Peyer's patch (tissue), 4 donors: Measurements from ENCODE around the gene SLC2A10. TPM values are rescaled to one million over a fixed set of nuclear protein-coding genes. Genes with fewer than 3 reads are reported as not detected.

Experiments
- DNase-seq, 3 donors: peaks; one replicate each; pipeline ENCODE4 v3.0.0-alpha.2; 2017 to 2019
- H3K27ac ChIP-seq, 4 donors: fragments of 200-600 bp; sonication (generic); one replicate each; pipeline ENCODE4 v1.5.1; 2016 to 2019
- H3K27me3 ChIP-seq, 2 donors: fragments of 200-600 bp; sonication (generic); one replicate each; pipeline ENCODE4 v1.5.1; 2019
- H3K36me3 ChIP-seq, 3 donors: fragments of 200-600 bp; sonication (generic); one replicate each; pipeline ENCODE4 v1.5.1; 2016 to 2019
- H3K4me1 ChIP-seq, 4 donors: fragments of 200-600 bp; sonication (generic); one replicate each; pipeline ENCODE4 v1.5.1; 2016 to 2019
- H3K4me3 ChIP-seq, 4 donors: fragments of 200-600 bp; sonication (generic); 1 replicate in 3 of 4; 2 replicates in 1 of 4; pipeline ENCODE4 v1.5.1; 2016 to 2019; ENCODE audit warnings: mild to moderate bottlenecking in 1 of 4
- H3K9me3 ChIP-seq, 4 donors: fragments of 200-600 bp; sonication (generic); one replicate each; pipeline ENCODE4 v1.5.1; 2016 to 2019; ENCODE audit warnings: mild to moderate bottlenecking in 1 of 4
- POLR2A ChIP-seq, 2 donors: fragments of 450-650 bp; IDR thresholded peaks; one replicate each; pipeline ENCODE4 v1.5.1; 2017; ENCODE audit warnings: antibody characterized with exemption in 2 of 2, mild to moderate bottlenecking in 2 of 2, moderate library complexity in 2 of 2
- total RNA-seq, 4 donors: library from RNA; depleted of rRNA; stranded (reverse); fragments of >200 nt; gene quantifications; one replicate each; pipeline ENCODE4 v1.1.0, GENCODE V29; 2016
- TF ChIP-seq, protein P1 (sequence below), 6 experiments: fragments of 450-650 bp in 4 of 6; fragments of 200-600 bp in 2 of 6; sonication (generic) in 1 of 6; IDR thresholded peaks; one replicate each; pipeline ENCODE4 v1.5.1; 2017 to 2019; ENCODE audit warnings: antibody characterized with exemption in 6 of 6, mild to moderate bottlenecking in 3 of 6, moderate library complexity in 1 of 6

Gene SLC2A10
- total RNA-seq, 4 donors from 2014 or later: 8.3 to 19.0 (median 15.4) TPM

DNA sequence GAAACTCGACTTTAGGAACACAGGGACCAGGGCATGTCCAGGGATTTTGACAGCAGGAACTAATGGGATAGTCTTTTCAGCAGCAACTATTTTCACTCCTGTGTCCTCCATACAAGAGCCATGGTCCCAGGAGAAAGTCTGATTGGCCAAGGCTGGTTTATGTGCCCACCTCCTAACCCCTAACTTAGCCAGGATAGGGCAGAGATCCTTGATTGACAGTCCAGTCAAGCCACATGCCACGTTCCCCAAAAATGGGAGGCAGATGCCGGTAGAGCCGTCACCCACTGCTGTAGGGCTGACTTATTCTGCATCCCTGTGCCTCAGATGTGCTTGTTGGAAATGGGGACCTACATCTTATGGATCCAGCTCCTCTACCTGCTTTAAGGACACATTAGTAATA is 22.3 kb downstream of the SLC2A10 start:
- no peak overlapping the region for H3K27ac ChIP-seq
- no peaks in the 10 kb centered on the region for H3K36me3 ChIP-seq
- H3K27me3 ChIP-seq: no peaks in the 10 kb centered on the region
- no peaks in the 10 kb centered on the region for H3K4me1 ChIP-seq
- H3K9me3 ChIP-seq: no peaks in the 10 kb centered on the region
- TF ChIP-seq, protein P1, sequence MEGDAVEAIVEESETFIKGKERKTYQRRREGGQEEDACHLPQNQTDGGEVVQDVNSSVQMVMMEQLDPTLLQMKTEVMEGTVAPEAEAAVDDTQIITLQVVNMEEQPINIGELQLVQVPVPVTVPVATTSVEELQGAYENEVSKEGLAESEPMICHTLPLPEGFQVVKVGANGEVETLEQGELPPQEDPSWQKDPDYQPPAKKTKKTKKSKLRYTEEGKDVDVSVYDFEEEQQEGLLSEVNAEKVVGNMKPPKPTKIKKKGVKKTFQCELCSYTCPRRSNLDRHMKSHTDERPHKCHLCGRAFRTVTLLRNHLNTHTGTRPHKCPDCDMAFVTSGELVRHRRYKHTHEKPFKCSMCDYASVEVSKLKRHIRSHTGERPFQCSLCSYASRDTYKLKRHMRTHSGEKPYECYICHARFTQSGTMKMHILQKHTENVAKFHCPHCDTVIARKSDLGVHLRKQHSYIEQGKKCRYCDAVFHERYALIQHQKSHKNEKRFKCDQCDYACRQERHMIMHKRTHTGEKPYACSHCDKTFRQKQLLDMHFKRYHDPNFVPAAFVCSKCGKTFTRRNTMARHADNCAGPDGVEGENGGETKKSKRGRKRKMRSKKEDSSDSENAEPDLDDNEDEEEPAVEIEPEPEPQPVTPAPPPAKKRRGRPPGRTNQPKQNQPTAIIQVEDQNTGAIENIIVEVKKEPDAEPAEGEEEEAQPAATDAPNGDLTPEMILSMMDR (IDR thresholded peaks at IDR 0.05): no peak
- no peak for TF ChIP-seq POLR2A (IDR thresholded peaks at IDR 0.05)
- H3K4me3 ChIP-seq: no peak overlapping the region
- DNase-seq: no peak

DNA sequence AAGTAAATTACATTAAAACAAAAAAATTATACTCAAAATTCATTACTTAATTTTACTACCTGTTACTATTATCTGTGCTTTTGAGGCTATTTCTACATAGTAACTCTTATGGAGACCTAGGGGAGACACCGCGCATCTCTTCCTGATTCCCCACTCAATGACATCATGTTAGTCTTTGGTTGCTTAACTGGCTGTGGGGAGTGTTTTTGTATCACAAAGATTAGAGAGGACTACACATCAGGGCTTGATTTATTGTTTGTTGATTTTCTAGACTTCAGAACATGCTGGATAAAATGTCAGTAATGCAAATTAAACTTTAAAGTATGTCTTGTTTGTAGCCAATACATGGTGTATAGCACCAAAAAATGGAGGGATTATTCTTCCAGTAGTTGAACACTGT is 26.0 kb downstream of the SLC2A10 start:
- no peaks in the 10 kb centered on the region for H3K4me1 ChIP-seq
- no peak overlapping the region for H3K27ac ChIP-seq
- TF ChIP-seq, protein P1 (IDR thresholded peaks at IDR 0.05): no peak
- TF ChIP-seq POLR2A (IDR thresholded peaks at IDR 0.05): no peak
- H3K9me3 ChIP-seq: no peaks in the 10 kb centered on the region
- no peaks in the 10 kb centered on the region for H3K27me3 ChIP-seq
- no peak for DNase-seq
- H3K36me3 ChIP-seq: no peaks in the 10 kb centered on the region
- no peak overlapping the region for H3K4me3 ChIP-seq

DNA sequence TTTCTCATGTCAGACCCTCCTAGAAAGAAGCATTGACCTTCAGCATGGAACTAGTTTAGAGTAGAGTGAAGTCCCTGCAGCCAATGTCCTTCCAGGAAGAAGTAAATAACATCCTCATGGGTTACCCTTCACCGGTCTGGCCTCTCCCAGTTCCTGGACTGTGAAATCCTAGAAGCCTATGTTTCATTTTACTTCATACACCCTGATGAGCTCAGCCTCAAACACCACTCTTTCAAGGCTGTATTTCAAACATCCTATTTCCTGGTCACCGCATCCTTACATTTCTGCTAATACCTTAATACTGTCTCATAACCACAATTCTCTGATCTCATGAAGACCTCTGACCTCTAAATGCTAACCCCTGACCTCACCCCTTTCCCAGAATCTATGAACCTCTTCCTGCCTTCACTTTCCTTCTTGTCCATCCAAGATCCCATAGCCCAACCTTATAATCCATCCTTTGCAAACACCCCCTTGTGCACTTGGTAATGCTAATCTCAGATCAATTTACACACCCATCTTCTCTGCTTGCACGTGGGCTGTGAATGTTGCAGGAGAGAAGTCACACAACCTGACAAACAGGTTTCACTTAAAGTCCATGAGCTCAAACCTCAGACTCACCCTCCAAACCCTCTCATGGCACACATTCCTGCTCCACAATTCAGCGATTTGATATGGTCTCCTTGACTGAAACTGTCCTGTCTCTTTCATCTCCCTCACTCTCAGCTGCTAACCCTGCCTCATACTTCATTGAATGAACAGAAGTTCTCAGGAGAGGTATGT is 30.2 kb downstream of the SLC2A10 start:
- H3K4me3 ChIP-seq: no peak overlapping the region
- H3K27me3 ChIP-seq: no peaks in the 10 kb centered on the region
- H3K27ac ChIP-seq: no peak overlapping the region
- H3K36me3 ChIP-seq: no peaks in the 10 kb centered on the region
- H3K9me3 ChIP-seq: no peaks in the 10 kb centered on the region
- H3K4me1 ChIP-seq: no peaks in the 10 kb centered on the region
- DNase-seq: no peak
- TF ChIP-seq, protein P1 (IDR thresholded peaks at IDR 0.05): no peak
- TF ChIP-seq POLR2A (IDR thresholded peaks at IDR 0.05): no peak

DNA sequence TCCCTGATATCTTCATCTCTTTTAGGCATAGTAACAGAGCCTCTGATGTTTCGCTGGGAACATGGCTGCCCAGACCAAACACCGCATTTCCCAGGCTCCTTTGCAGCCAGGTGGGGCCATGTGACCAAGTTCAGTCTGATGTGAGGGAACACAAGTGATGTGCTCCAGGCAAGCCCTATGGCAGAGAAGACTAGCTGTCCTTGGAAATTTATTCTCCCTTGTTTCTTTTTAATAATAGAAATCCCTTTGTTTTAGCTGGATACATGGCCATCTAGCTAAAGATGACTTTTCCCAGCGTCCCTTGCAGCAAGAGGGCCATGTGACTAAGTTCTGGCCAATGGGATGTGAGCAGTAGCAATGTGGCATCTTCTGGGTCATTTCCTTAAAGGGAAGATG is 30.8 kb downstream of the SLC2A10 start:
- Histone ChIP-seq H3K4me3 (no peak overlapping the region), H3K4me1 (no peaks in the 10 kb centered on the region), H3K27me3 (no peaks in the 10 kb centered on the region), H3K36me3 (no peaks in the 10 kb centered on the region), H3K9me3 (no peaks in the 10 kb centered on the region), H3K27ac (no peak overlapping the region)
- DNase-seq: no peak
- no peak for TF ChIP-seq POLR2A (IDR thresholded peaks at IDR 0.05)
- TF ChIP-seq, protein P1 (IDR thresholded peaks at IDR 0.05): no peak

DNA sequence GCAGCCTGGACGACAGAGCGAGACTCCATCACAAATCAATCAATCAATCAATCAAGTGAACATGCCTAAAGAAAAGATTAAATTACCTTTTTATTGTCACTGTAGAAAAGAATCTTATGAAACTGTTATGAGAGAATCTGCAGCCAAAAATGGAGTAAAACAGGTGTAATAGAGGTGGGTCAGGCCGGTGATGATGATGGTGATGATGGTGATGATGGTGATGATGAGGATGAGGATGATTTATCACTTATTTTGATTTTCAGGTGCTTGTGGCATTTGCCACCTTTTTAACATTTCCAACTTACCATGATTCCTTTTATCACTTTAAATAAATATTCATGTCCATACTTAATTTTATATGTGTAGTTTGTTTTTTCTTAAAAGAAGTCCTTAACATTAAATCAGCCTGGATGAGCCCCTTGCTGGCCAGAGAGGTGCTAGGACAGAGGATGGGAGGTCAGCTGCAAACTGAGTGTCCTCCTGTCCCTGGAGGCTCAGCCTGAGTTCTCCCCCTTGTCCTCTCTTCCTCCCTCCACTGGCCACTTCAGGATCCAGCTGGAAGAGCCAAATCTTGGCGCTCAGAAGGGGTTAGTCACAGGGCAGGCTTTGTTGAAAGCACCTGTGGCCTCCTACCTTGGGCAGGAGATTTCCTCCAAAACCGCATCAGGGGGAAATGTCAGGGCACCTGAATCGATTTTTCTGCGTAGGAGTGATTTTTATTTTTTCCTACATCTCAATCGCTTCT is 32.6 kb downstream of the SLC2A10 start:
- no peak overlapping the region for H3K27ac ChIP-seq
- H3K36me3 ChIP-seq: no peaks in the 10 kb centered on the region
- no peak for DNase-seq
- no peaks in the 10 kb centered on the region for H3K4me1 ChIP-seq
- no peaks in the 10 kb centered on the region for H3K9me3 ChIP-seq
- TF ChIP-seq POLR2A (IDR thresholded peaks at IDR 0.05): no peak
- TF ChIP-seq, protein P1 (IDR thresholded peaks at IDR 0.05): no peak
- no peak overlapping the region for H3K4me3 ChIP-seq
- H3K27me3 ChIP-seq: no peaks in the 10 kb centered on the region
